ENCODE data around the gene OLA1.
A peak's percentile ranks its signal among the peaks of the same experiment; 100 is the strongest.

The OLA1 gene

DNA sequence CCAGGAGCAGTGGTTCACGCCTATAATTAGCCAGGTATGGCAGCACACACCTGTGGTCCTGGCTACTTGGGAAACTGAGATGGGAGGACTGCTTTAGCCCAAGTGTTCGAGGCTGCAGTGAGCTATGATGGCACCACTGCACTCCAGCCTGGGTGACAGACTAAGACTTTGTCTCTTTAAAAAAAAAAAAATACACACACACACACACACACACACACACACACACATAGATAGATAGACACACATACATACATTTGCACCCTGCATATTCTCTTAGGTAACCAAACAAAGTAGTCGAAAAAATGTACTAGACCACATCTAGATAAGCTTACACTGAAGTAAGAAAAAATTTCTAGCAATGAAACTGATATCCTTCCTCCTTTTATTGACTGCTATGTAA is 86.8 kb downstream of the OLA1 start:
- no peak overlapping the region for H2BK120ac ChIP-seq (ENCODE audit: insufficient read depth, low read length, poor library complexity)
- H4K8ac ChIP-seq (ENCODE audit: low read depth, low read length): no peak overlapping the region
- H2BK5ac ChIP-seq (ENCODE audit: low read depth, low read length, poor library complexity): no peak overlapping the region
- H2BK12ac ChIP-seq (ENCODE audit: low read length): no peak overlapping the region
- H3K4ac ChIP-seq (ENCODE audit: low read depth, low read length): no peak overlapping the region
- H3K23ac ChIP-seq (ENCODE audit: low read length): no peak overlapping the region
- H3K79me2 ChIP-seq (ENCODE audit: control insufficient read depth, insufficient read depth, low read length, poor library complexity): no peaks in the 10 kb centered on the region
- H3K27me3 ChIP-seq (ENCODE audit: insufficient read depth, low read length): no peaks in the 10 kb centered on the region
- H4K12ac ChIP-seq (ENCODE audit: low read depth, low read length): no peak overlapping the region
- no peaks in the 10 kb centered on the region for H3K36me3 ChIP-seq (ENCODE audit: control insufficient read depth in 1 of 2, insufficient read depth in 2 of 2, low read length in 2 of 2)
- no peak overlapping the region for H2AFZ ChIP-seq (ENCODE audit: insufficient read depth, low read length, poor library complexity)
- WGBS (ENCODE audit: extremely low coverage, insufficient coverage, insufficient read length): no CpG with 5 or more reads among the region's 3 CpGs
- H3K14ac ChIP-seq (ENCODE audit: low read length): no peak overlapping the region
- DNase-seq: no peak
- no peak overlapping the region for H3K27ac ChIP-seq (ENCODE audit: low read depth, low read length)
- H4K91ac ChIP-seq (ENCODE audit: low read depth, low read length): no peak overlapping the region
- no peaks in the 10 kb centered on the region for H3K79me1 ChIP-seq (ENCODE audit: low read length)
- no peak overlapping the region for H3K4me3 ChIP-seq (ENCODE audit: low read depth, low read length)
- no peak overlapping the region for H3K4me2 ChIP-seq (ENCODE audit: low read length)
- no peak overlapping the region for H3K9ac ChIP-seq (ENCODE audit: low read length)
- H2AK5ac ChIP-seq (ENCODE audit: low read length): no peak overlapping the region
- no peaks in the 10 kb centered on the region for H3K9me3 ChIP-seq (ENCODE audit: insufficient read depth, low read depth, low read length)
- no peaks in the 10 kb centered on the region for H3K4me1 ChIP-seq (ENCODE audit: control insufficient read depth in 1 of 2, insufficient read depth in 2 of 2, low read length in 2 of 2)
- no peak overlapping the region for H3K18ac ChIP-seq (ENCODE audit: low read length)

DNA sequence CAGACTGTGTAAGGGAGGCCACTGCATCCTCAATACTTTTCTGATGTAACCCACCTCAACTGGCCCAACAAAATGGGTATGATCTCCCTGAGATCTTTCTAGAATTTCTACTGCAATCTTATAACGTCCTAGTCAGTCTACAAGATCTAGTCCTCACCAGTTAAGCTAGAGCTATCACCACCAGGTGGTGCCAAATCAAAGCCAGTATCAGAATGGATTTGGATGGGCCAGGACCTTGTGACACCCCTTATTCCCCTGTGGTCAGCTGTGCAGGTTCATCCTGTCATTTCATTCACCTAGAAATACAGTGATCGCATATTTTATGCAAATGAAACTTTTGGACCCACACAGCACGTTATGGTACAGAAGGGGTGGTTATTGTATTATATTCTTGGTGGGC is 90.3 kb downstream of the OLA1 start:
- Histone ChIP-seq H3K4ac (ENCODE audit: low read depth, low read length) (no peak overlapping the region), H3K23ac (ENCODE audit: low read length) (no peak overlapping the region), H2AK5ac (ENCODE audit: low read length) (no peak overlapping the region), H3K36me3 (ENCODE audit: control insufficient read depth in 1 of 2, insufficient read depth in 2 of 2, low read length in 2 of 2) (no peaks in the 10 kb centered on the region), H3K14ac (ENCODE audit: low read length) (no peak overlapping the region), H3K4me2 (ENCODE audit: low read length) (no peak overlapping the region), H3K27ac (ENCODE audit: low read depth, low read length) (no peak overlapping the region), H3K79me2 (ENCODE audit: control insufficient read depth, insufficient read depth, low read length, poor library complexity) (no peaks in the 10 kb centered on the region), H3K18ac (ENCODE audit: low read length) (no peak overlapping the region), H4K91ac (ENCODE audit: low read depth, low read length) (no peak overlapping the region), H2BK5ac (ENCODE audit: low read depth, low read length, poor library complexity) (no peak overlapping the region), H2BK12ac (ENCODE audit: low read length) (no peak overlapping the region), H2BK120ac (ENCODE audit: insufficient read depth, low read length, poor library complexity) (no peak overlapping the region), H3K27me3 (ENCODE audit: insufficient read depth, low read length) (no peaks in the 10 kb centered on the region), H3K9me3 (ENCODE audit: insufficient read depth, low read depth, low read length) (no peaks in the 10 kb centered on the region), H2AFZ (ENCODE audit: insufficient read depth, low read length, poor library complexity) (no peak overlapping the region), H3K4me1 (ENCODE audit: control insufficient read depth in 1 of 2, insufficient read depth in 2 of 2, low read length in 2 of 2) (no peaks in the 10 kb centered on the region), H4K12ac (ENCODE audit: low read depth, low read length) (no peak overlapping the region), H4K8ac (ENCODE audit: low read depth, low read length) (no peak overlapping the region), H3K9ac (ENCODE audit: low read length) (no peak overlapping the region), H3K79me1 (ENCODE audit: low read length) (no peaks in the 10 kb centered on the region), H3K4me3 (ENCODE audit: low read depth, low read length) (no peak overlapping the region)
- no CpG with 5 or more reads among the region's 3 CpGs for WGBS (ENCODE audit: extremely low coverage, insufficient coverage, insufficient read length)
- DNase-seq: peak; percentile 47 to 79

DNA sequence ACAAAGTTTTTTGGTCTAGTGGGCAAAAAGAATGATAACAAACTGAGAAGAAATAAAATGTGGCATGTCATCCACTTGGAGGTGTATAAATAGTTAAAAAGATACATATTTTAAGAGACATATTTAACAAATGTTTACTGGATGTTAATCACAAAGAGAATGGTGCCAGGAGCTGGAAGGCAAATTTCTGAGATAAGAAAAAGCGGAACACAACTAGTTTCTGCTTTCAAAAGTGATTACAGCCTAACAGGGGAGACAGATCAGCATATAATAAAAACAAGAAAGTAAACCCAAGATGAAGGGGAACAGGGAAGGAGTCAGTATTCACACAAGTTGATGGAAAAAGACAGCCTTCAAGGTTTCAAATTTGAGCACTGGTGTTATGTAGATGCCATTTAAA is 91.3 kb downstream of the OLA1 start:
- no peak overlapping the region for H2BK12ac ChIP-seq (ENCODE audit: low read length)
- H3K4me1 ChIP-seq (ENCODE audit: control insufficient read depth in 1 of 2, insufficient read depth in 2 of 2, low read length in 2 of 2): no peaks in the 10 kb centered on the region
- no peak overlapping the region for H4K12ac ChIP-seq (ENCODE audit: low read depth, low read length)
- no peaks in the 10 kb centered on the region for H3K79me1 ChIP-seq (ENCODE audit: low read length)
- H3K23ac ChIP-seq (ENCODE audit: low read length): no peak overlapping the region
- H3K18ac ChIP-seq (ENCODE audit: low read length): no peak overlapping the region
- no peak overlapping the region for H2BK120ac ChIP-seq (ENCODE audit: insufficient read depth, low read length, poor library complexity)
- no peak overlapping the region for H3K4ac ChIP-seq (ENCODE audit: low read depth, low read length)
- no peak for DNase-seq
- H3K4me3 ChIP-seq (ENCODE audit: low read depth, low read length): no peak overlapping the region
- H3K4me2 ChIP-seq (ENCODE audit: low read length): no peak overlapping the region
- no peak overlapping the region for H3K14ac ChIP-seq (ENCODE audit: low read length)
- no peak overlapping the region for H4K8ac ChIP-seq (ENCODE audit: low read depth, low read length)
- no peaks in the 10 kb centered on the region for H3K36me3 ChIP-seq (ENCODE audit: control insufficient read depth in 1 of 2, insufficient read depth in 2 of 2, low read length in 2 of 2)
- no peak overlapping the region for H2BK5ac ChIP-seq (ENCODE audit: low read depth, low read length, poor library complexity)
- no peaks in the 10 kb centered on the region for H3K9me3 ChIP-seq (ENCODE audit: insufficient read depth, low read depth, low read length)
- H3K79me2 ChIP-seq (ENCODE audit: control insufficient read depth, insufficient read depth, low read length, poor library complexity): no peaks in the 10 kb centered on the region
- H3K27ac ChIP-seq (ENCODE audit: low read depth, low read length): no peak overlapping the region
- WGBS (ENCODE audit: extremely low coverage, insufficient coverage, insufficient read length): no CpG with 5 or more reads among the region's 1 CpG
- no peak overlapping the region for H3K9ac ChIP-seq (ENCODE audit: low read length)
- no peaks in the 10 kb centered on the region for H3K27me3 ChIP-seq (ENCODE audit: insufficient read depth, low read length)
- H2AK5ac ChIP-seq (ENCODE audit: low read length): no peak overlapping the region
- H2AFZ ChIP-seq (ENCODE audit: insufficient read depth, low read length, poor library complexity): no peak overlapping the region
- H4K91ac ChIP-seq (ENCODE audit: low read depth, low read length): no peak overlapping the region

DNA sequence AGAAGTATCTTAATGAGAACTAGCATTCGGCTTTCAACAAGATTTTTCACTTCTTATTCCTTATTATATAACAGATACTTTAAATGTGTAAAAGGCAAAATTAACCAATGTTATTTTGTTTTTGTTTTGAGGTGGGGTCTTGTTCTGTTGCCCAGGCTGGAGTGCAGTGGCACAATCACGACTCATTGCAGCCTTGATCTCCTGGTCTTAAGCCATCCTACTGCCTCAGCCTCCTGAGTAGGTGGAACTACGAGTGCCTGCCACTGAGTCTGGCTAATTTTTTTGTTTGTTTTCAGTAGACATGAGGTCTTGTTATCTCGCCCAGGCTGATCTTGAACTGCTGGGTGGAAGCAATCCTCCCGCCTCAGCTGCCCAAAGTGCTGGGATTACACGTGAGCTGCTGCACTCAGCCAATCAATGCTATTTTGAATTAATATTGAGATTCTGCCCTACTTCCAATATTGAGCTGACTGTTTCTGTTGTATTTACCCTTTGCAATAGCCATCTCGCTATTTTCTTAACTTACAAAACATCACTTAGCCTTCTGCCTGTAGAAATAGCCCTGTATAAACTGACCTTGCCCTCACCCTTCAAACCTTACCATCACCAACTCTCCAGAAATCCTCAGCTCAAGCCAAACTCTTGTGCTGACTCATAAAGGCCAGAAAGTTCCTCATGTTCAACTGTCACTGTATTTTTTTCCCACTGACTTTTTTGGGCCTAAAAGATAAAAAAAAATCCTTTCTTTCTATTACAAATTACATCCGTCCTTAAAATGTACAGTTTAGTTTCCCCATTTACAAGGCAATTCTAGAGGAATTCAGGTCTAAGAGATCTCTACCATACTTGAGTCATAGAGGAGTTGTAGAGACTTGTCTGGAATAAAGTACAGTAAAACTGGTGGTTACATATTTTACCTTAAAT is 94.3 kb downstream of the OLA1 start:
- Histone ChIP-seq H3K4me3 (ENCODE audit: low read depth, low read length) (no peak overlapping the region), H3K27me3 (ENCODE audit: insufficient read depth, low read length) (no peaks in the 10 kb centered on the region), H3K27ac (ENCODE audit: low read depth, low read length) (no peak overlapping the region), H3K4ac (ENCODE audit: low read depth, low read length) (no peak overlapping the region), H3K79me2 (ENCODE audit: control insufficient read depth, insufficient read depth, low read length, poor library complexity) (no peaks in the 10 kb centered on the region), H3K18ac (ENCODE audit: low read length) (no peak overlapping the region), H3K36me3 (ENCODE audit: control insufficient read depth in 1 of 2, insufficient read depth in 2 of 2, low read length in 2 of 2) (no peaks in the 10 kb centered on the region), H2AK5ac (ENCODE audit: low read length) (no peak overlapping the region), H2BK120ac (ENCODE audit: insufficient read depth, low read length, poor library complexity) (no peak overlapping the region), H2BK5ac (ENCODE audit: low read depth, low read length, poor library complexity) (no peak overlapping the region), H4K12ac (ENCODE audit: low read depth, low read length) (no peak overlapping the region), H3K9me3 (ENCODE audit: insufficient read depth, low read depth, low read length) (no peaks in the 10 kb centered on the region), H4K91ac (ENCODE audit: low read depth, low read length) (no peak overlapping the region), H2BK12ac (ENCODE audit: low read length) (no peak overlapping the region), H3K4me1 (ENCODE audit: control insufficient read depth in 1 of 2, insufficient read depth in 2 of 2, low read length in 2 of 2) (no peaks in the 10 kb centered on the region), H2AFZ (ENCODE audit: insufficient read depth, low read length, poor library complexity) (no peak overlapping the region), H3K4me2 (ENCODE audit: low read length) (no peak overlapping the region), H4K8ac (ENCODE audit: low read depth, low read length) (no peak overlapping the region), H3K14ac (ENCODE audit: low read length) (no peak overlapping the region), H3K79me1 (ENCODE audit: low read length) (no peaks in the 10 kb centered on the region), H3K9ac (ENCODE audit: low read length) (no peak overlapping the region), H3K23ac (ENCODE audit: low read length) (no peak overlapping the region)
- DNase-seq: no peak
- WGBS (ENCODE audit: extremely low coverage, insufficient coverage, insufficient read length): 100% methylated on average over 1 of the region's 8 CpGs
